SK-N-SH (cell line): ENCODE data around the gene P4HA1. TPM values are rescaled to one million over a fixed set of nuclear protein-coding genes. Genes with fewer than 3 reads are reported as not detected.

Experiments
- CTCF ChIA-PET: fragments of 300-600, 350-600 bp; formaldehyde crosslinking; extraction: SDS; loops from one replicate; lab custom pipeline; 2021; lab: Yijun Ruan, JAX
- POLR2A ChIA-PET: fragments of 350-600 bp; sonication (Branson Sonifier 250); formaldehyde crosslinking; extraction: SDS; loops from one replicate; lab custom pipeline; 2020; ENCODE audit warnings: antibody characterized with exemption, inconsistent platforms; lab: Yijun Ruan, JAX
- DNase-seq: peaks from one replicate; pipeline ENCODE4 v3.0.0; 2012
- H2AFZ ChIP-seq: fragments of 200-600 bp; sonication (generic); 2 replicates; pipeline ENCODE4 v1.8.1; 2016; ENCODE audit warnings: antibody characterized with exemption, mild to moderate bottlenecking, low read depth
- H3F3A ChIP-seq: fragments of 200-600 bp; sonication (generic); replicated peaks from 2 replicates; pipeline ENCODE3; 2016; ENCODE audit warnings: antibody characterized with exemption, mild to moderate bottlenecking; ENCODE audit not compliant: insufficient read depth
- H3K27ac ChIP-seq, 2 experiments: fragments of 200-500 bp in 1 of 2; fragments of 200-600 bp in 1 of 2; sonication (Bioruptor generic) in 1 of 2; sonication (generic), shearing (Covaris generic) in 1 of 2; 2 replicates each; pipeline versions ENCODE4 v1.5.1 to v1.6.1; 2014 to 2016; ENCODE audit warnings: low read depth in 2 of 2, inconsistent platforms in 1 of 2, low read length in 1 of 2, mild to moderate bottlenecking in 1 of 2, mixed read lengths in 1 of 2
- H3K27me3 ChIP-seq: fragments of 200-600 bp; sonication (generic), shearing (Covaris generic); 2 replicates; pipeline ENCODE4 v1.6.1; 2016; ENCODE audit warnings: mixed run types; ENCODE audit not compliant: insufficient read depth
- H3K36me3 ChIP-seq, 2 experiments: fragments of 200-500 bp in 1 of 2; fragments of 200-600 bp in 1 of 2; sonication (Bioruptor generic) in 1 of 2; sonication (generic) in 1 of 2; replicated peaks in 1 of 2; 2 replicates each; pipeline versions ENCODE3 to v1.5.1; 2014 to 2016; ENCODE audit warnings: low read length in 1 of 2, mild to moderate bottlenecking in 1 of 2; ENCODE audit not compliant: insufficient read depth in 2 of 2, control insufficient read depth in 1 of 2
- H3K4me1 ChIP-seq, 2 experiments: fragments of 200-500 bp in 1 of 2; fragments of 200-600 bp in 1 of 2; sonication (Bioruptor generic) in 1 of 2; sonication (generic), shearing (Covaris generic) in 1 of 2; 2 replicates each; pipeline versions ENCODE4 v1.5.1 to v1.6.1; 2014 to 2016; ENCODE audit warnings: low read depth in 1 of 2, low read length in 1 of 2, mixed run types in 1 of 2; ENCODE audit not compliant: insufficient read depth in 2 of 2, control insufficient read depth in 1 of 2
- H3K4me2 ChIP-seq: fragments of 200-600 bp; sonication (generic), shearing (Covaris generic); 2 replicates; pipeline ENCODE4 v1.6.1; 2017; ENCODE audit warnings: mixed run types
- H3K4me3 ChIP-seq, 2 experiments: fragments of 200-500 bp in 1 of 2; fragments of 200-600 bp in 1 of 2; sonication (Bioruptor generic) in 1 of 2; sonication (generic), shearing (Covaris generic) in 1 of 2; 2 replicates each; pipeline versions ENCODE4 v1.5.1 to v1.8.1; 2014 to 2016; ENCODE audit warnings: low read depth in 2 of 2, inconsistent platforms in 1 of 2, low read length in 1 of 2, mild to moderate bottlenecking in 1 of 2, mixed read lengths in 1 of 2, moderate library complexity in 1 of 2
- H3K79me2 ChIP-seq: fragments of 200-600 bp; sonication (generic); 2 replicates; pipeline ENCODE4 v1.8.1; 2017; ENCODE audit warnings: mild to moderate bottlenecking; ENCODE audit not compliant: insufficient read depth
- H3K9ac ChIP-seq: fragments of 200-600 bp; sonication (generic); 2 replicates; pipeline ENCODE4 v1.6.1; 2017; ENCODE audit warnings: mixed run types
- H3K9me2 ChIP-seq: fragments of 200-600 bp; sonication (generic); 2 replicates; pipeline ENCODE4 v1.6.1; 2017; ENCODE audit warnings: mixed run types
- H3K9me3 ChIP-seq: fragments of 200-600 bp; sonication (generic); 2 replicates; pipeline ENCODE4 v1.6.1; 2017; ENCODE audit warnings: mixed run types, mild to moderate bottlenecking, moderate library complexity
- H4K20me1 ChIP-seq: fragments of 200-600 bp; sonication (generic); 2 replicates; pipeline ENCODE4 v1.6.1; 2017; ENCODE audit warnings: mild to moderate bottlenecking, mixed run types; ENCODE audit not compliant: insufficient read depth
- CTCF ChIP-seq: fragments of 200-600 bp; sonication (generic); IDR thresholded peaks from 2 replicates; pipeline ENCODE4 v1.6.1; 2017; ENCODE audit warnings: antibody characterized with exemption, mild to moderate bottlenecking, moderate library complexity
- ELF1 ChIP-seq: IDR thresholded peaks from 2 replicates; pipeline ENCODE4 v1.4.0; 2012
- EZH2phosphoT487 ChIP-seq: fragments of 200-600 bp; sonication (generic); IDR thresholded peaks from 2 replicates; pipeline ENCODE4 v1.6.1; 2017; ENCODE audit warnings: low read depth, mixed run types, mild to moderate bottlenecking, antibody characterized with exemption, moderate library complexity, borderline replicate concordance
- FOSL2 ChIP-seq: IDR thresholded peaks from 2 replicates; pipeline ENCODE4 v1.4.0; 2012; ENCODE audit warnings: low read depth, mild to moderate bottlenecking, moderate library complexity, borderline replicate concordance
- JUND ChIP-seq: IDR thresholded peaks from 2 replicates; pipeline ENCODE4 v1.4.0; 2012
- MEF2A ChIP-seq: IDR thresholded peaks from 2 replicates; pipeline ENCODE4 v1.4.0; 2012; ENCODE audit warnings: low read depth, borderline replicate concordance
- NFIC ChIP-seq: IDR thresholded peaks from 2 replicates; pipeline ENCODE4 v1.4.0; 2012; ENCODE audit warnings: borderline replicate concordance
- PBX3 ChIP-seq: IDR thresholded peaks from 2 replicates; pipeline ENCODE4; 2012
- RFX5 ChIP-seq: IDR thresholded peaks from 2 replicates; pipeline ENCODE4 v1.6.1; 2012; ENCODE audit warnings: mild to moderate bottlenecking, improper control_type of control experiment, low read length
- TAF1 ChIP-seq: IDR thresholded peaks from 2 replicates; pipeline ENCODE4 v1.6.1; 2012; ENCODE audit warnings: low read depth, mild to moderate bottlenecking, low read length, moderate library complexity, borderline replicate concordance
- WGBS: methylation state at CpG from one replicate; pipeline ENCODE4 v1.1.6; 2017; ENCODE audit warnings: low lambda C conversion rate; 5-methylcytosine and 5-hydroxymethylcytosine counted together
- polyA plus RNA-seq, 3 experiments: library from polyadenylated mRNA; depleted of rRNA; stranded (reverse); fragments of >200 nt; gene quantifications; 2 replicates each; pipeline ENCODE4 v1.2.3, GENCODE V29; 2012

Gene P4HA1
- polyA plus RNA-seq, 1 of the 3 experiments (the other 2 are of a cell fraction): 34.8 TPM

GRCh38 chr10:73119952-73120351 lies 23.3 kb upstream of the P4HA1 start:
- Histone ChIP-seq H3K79me2 (peaks cover 22% of the 10 kb centered on the region), H2AFZ (no peak overlapping the region), H3K9me3 (no peaks in the 10 kb centered on the region), H3K9ac (no peak overlapping the region), H3F3A (peaks cover 30% of the 10 kb centered on the region), H3K27me3 (no peaks in the 10 kb centered on the region), H3K9me2 (no peaks in the 10 kb centered on the region), H3K36me3 (peaks cover 11 to 49% of the 10 kb centered on the region in 2 experiments), H4K20me1 (no peaks in the 10 kb centered on the region)
- ChIA-PET CTCF (no interaction called here), POLR2A (no interaction called here)
- no peak for DNase-seq
- no peak for TF ChIP-seq ELF1
- TF ChIP-seq, all 33 proteins: peak for 0
- H3K4me2 ChIP-seq: no peak overlapping the region
- no peak overlapping the region; a peak in 1 of 4 replicates for H3K27ac ChIP-seq
- peaks cover 0 to 6% of the 10 kb centered on the region in 2 experiments; a peak in 1 of 4 replicates for H3K4me1 ChIP-seq
- WGBS: 98% methylated on average over 4 of the region's 4 CpGs
- no peak overlapping the region for H3K4me3 ChIP-seq

GRCh38 chr10:73119457-73119856 lies 22.8 kb upstream of the P4HA1 start:
- Histone ChIP-seq H3K9me3 (no peaks in the 10 kb centered on the region), H3K9me2 (no peaks in the 10 kb centered on the region), H4K20me1 (no peaks in the 10 kb centered on the region), H3F3A (peaks cover 30% of the 10 kb centered on the region), H3K36me3 (peaks cover 6 to 49% of the 10 kb centered on the region in 2 experiments), H3K4me3 (no peak overlapping the region), H3K79me2 (peaks cover 22% of the 10 kb centered on the region), H3K4me2 (no peak overlapping the region), H3K27ac (no peak overlapping the region), H3K4me1 (peaks cover 0 to 6% of the 10 kb centered on the region in 2 experiments; a peak in 1 of 4 replicates), H3K27me3 (no peaks in the 10 kb centered on the region), H2AFZ (no peak overlapping the region), H3K9ac (no peak overlapping the region)
- ChIA-PET CTCF (no interaction called here), POLR2A (no interaction called here)
- WGBS: 90% methylated on average over 1 of the region's 1 CpG
- DNase-seq: no peak
- TF ChIP-seq TAF1: no peak

GRCh38 chr10:73117976-73118743 lies 21.5 kb upstream of the P4HA1 start:
- H4K20me1 ChIP-seq: no peaks in the 10 kb centered on the region
- H3K9ac ChIP-seq: peak overlapping the region; percentile 40; the same call in 1 of the 2 replicates
- H3K27me3 ChIP-seq: no peaks in the 10 kb centered on the region
- no peaks in the 10 kb centered on the region for H3K9me3 ChIP-seq
- ChIA-PET POLR2A (no interaction called here), CTCF (no interaction called here)
- 0 out of 2 replicates have a peak overlapping the region, but pooled peaks have one; percentile 3 for H2AFZ ChIP-seq
- H3K9me2 ChIP-seq: no peaks in the 10 kb centered on the region
- peaks cover under 1 to 44% of the 10 kb centered on the region in 2 experiments for H3K36me3 ChIP-seq
- 0 out of 4 replicates have a peak overlapping the region, but pooled peaks of 1 of the 2 experiments have one; percentile 33 for H3K4me3 ChIP-seq
- peak overlapping the region; percentile 18 to 84; a peak in 3 of 4 replicates for H3K27ac ChIP-seq
- H3F3A ChIP-seq: peaks cover 39% of the 10 kb centered on the region
- peaks cover 24% of the 10 kb centered on the region for H3K79me2 ChIP-seq
- TF ChIP-seq EZH2phosphoT487 (no peak), RFX5 (no peak), FOSL2 (0 out of 2 replicates have a peak, but pooled peaks have one; percentile 31), JUND (peak; percentile 56), NFIC (no peak), CTCF (no peak), MEF2A (peak; percentile 96), PBX3 (peak; percentile 83)
- no peak for DNase-seq
- peak overlapping the region; percentile 59 for H3K4me2 ChIP-seq
- H3K4me1 ChIP-seq: peaks cover 0 to 13% of the 10 kb centered on the region in 2 experiments; a peak in 1 of 4 replicates
- 47% methylated on average over 5 of the region's 5 CpGs for WGBS
